ENCODE data around the gene SLC47A2.

Gene SLC47A2

DNA sequence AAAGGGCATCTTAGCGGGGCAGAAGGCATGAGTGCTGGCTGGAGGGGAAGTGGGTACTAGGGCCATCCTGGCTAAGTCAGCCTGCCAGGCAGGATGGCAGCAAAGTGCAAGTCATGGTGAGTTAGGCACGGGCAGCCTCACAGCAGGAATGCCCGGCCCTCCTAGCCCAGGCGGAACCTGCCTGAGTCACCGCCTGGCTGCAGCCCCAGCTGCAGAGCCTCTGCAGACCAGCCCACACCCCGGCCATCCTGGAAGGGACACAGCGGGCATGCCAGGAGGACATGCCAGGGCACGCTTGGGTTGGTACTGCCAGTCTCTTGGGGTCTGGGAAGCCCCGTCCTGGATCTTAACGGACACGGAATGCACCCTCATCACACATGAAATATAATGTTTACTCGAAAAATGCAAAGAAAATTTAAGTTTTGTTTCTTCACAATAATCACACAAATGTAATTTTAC, 36.7 kb upstream of the SLC47A2 start:
- no peak overlapping the region for H3K4me3 ChIP-seq (ENCODE audit: control insufficient read depth, low read depth, low read length)
- peak; percentile 66 for DNase-seq (ENCODE audit: low read depth)
- TF ChIP-seq, protein P1, sequence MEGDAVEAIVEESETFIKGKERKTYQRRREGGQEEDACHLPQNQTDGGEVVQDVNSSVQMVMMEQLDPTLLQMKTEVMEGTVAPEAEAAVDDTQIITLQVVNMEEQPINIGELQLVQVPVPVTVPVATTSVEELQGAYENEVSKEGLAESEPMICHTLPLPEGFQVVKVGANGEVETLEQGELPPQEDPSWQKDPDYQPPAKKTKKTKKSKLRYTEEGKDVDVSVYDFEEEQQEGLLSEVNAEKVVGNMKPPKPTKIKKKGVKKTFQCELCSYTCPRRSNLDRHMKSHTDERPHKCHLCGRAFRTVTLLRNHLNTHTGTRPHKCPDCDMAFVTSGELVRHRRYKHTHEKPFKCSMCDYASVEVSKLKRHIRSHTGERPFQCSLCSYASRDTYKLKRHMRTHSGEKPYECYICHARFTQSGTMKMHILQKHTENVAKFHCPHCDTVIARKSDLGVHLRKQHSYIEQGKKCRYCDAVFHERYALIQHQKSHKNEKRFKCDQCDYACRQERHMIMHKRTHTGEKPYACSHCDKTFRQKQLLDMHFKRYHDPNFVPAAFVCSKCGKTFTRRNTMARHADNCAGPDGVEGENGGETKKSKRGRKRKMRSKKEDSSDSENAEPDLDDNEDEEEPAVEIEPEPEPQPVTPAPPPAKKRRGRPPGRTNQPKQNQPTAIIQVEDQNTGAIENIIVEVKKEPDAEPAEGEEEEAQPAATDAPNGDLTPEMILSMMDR (conservative IDR thresholded peaks at IDR 0.05; ENCODE audit: control insufficient read depth, insufficient read depth, low read depth, low read length): no peak

DNA sequence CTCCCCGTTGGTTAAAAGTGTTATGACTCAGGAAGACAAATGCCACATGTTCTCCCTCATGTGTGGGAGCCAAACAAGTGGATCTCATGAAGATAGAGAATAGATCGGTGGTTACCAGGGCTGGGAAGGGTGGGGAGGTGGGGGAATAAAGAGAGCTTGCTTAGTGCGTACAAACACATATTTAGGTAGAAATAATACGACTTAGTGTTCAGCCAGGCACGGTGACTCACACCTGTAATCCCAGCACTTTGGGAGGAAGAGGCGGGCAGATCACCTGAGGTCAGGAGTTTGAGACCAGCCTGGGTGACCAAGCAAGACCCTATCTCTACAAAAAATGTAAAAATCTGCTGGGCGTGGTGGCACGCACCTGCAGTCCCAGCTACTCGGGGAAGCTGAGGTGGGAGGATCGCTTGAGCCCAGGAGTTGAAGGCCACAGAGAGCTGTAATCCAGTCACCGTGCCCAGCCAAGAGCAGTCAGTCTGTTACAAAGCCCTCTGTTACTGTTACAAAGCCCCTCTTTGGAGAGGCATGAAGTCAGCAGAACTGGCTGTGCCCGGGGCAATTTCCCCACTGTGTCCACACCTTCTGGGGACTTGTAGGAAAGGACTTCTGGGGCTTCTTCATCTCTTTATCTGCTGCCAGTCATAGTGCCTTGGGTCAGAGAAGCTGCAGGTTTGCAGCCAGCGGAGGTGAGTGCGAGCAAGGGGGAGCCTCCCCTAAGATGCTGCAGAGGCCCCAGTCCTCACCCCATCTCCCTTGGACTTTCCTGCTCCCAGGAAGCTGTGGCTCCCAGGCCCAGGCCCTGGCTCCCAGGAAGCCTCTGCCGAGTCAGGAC, 36.0 kb upstream of the SLC47A2 start:
- TF ChIP-seq, protein P1 (conservative IDR thresholded peaks at IDR 0.05; ENCODE audit: control insufficient read depth, insufficient read depth, low read depth, low read length): no peak
- no peak for DNase-seq (ENCODE audit: low read depth)
- H3K4me3 ChIP-seq (ENCODE audit: control insufficient read depth, low read depth, low read length): no peak overlapping the region

GRCh38 chr17:19750835-19751234, 34.5 kb upstream of the SLC47A2 start:
- TF ChIP-seq, protein P1 (conservative IDR thresholded peaks at IDR 0.05; ENCODE audit: control insufficient read depth, insufficient read depth, low read depth, low read length): no peak
- no peak for DNase-seq (ENCODE audit: low read depth)

GRCh38 chr17:19750020-19750572, 33.7 kb upstream of the SLC47A2 start:
- DNase-seq (ENCODE audit: low read depth): no peak
- TF ChIP-seq, protein P1 (conservative IDR thresholded peaks at IDR 0.05; ENCODE audit: control insufficient read depth, insufficient read depth, low read depth, low read length): no peak
- no peak overlapping the region for H3K4me3 ChIP-seq (ENCODE audit: control insufficient read depth, low read depth, low read length)

More at GRCh38 chr17:19750835-19751234, 34.5 kb upstream of the SLC47A2 start:
- no peak overlapping the region for H3K4me3 ChIP-seq (ENCODE audit: control insufficient read depth, low read depth, low read length)

- DNase-seq (ENCODE audit: low read depth): no peak
- TF ChIP-seq, protein P1 (conservative IDR thresholded peaks at IDR 0.05; ENCODE audit: control insufficient read depth, insufficient read depth, low read depth, low read length): no peak
- H3K4me3 ChIP-seq (ENCODE audit: control insufficient read depth, low read depth, low read length): no peak overlapping the region
Measured at GRCh38 chr17:19748807-19749193, 32.4 kb upstream of the SLC47A2 start.

DNA sequence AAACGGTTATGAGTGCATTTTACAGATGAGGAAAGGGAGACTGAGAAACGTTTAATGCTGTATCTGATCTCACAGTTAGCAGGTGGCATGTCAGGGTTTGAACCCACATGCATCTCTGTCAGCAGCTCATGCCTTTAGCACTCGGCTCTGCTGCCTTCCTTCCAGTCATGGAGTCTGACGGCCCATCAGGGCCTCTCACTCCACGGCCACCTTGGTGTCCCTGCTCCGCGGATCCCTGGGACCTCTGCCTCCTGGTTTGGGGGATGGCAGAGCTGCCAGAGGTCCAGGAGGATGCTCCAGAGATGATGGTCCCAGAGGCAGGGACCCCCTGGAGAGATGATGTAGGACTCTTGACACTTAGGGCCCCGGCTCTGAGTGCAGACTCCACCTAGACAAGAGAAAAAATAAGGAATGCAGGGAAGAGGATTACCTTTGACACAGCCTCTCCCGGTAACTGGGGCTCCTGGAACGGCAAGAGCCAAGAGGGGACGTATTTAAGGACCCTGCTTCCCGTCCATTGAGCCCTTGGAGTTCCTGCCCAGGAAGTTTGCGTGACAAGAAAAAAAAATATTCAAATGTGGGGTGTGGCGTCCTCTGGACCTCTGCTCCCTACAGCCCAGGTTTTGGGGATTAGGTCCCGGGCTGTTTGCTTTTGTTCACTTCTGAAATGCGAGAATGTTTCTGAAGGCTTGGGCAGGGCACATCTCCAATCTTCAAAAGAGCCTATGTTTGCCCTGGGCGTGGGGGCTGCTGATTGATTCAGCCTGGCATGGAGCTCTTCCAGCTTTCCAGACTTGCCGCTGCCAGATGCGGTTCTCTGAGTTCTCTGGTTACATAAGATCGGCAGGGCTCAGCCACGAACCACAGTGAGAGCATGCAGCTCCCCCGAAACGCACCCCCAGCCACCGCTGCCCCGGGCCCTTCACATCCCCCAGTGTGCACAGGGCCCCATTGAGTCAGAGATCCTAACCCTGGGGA, 31.7 kb upstream of the SLC47A2 start, which contains the start of gene ALDH3A1:
ALDH3A1 (minus strand) TSS at position 470 of the 978 bp plus-strand sequence. CDS start 3,169 bp downstream, outside the sequence.
- TF ChIP-seq, protein P1 (conservative IDR thresholded peaks at IDR 0.05; ENCODE audit: control insufficient read depth, insufficient read depth, low read depth, low read length): no peak
- DNase-seq (ENCODE audit: low read depth): no peak
- H3K4me3 ChIP-seq (ENCODE audit: control insufficient read depth, low read depth, low read length): no peak within 1 kb of the TSS

Measured in fibroblast of mammary gland (primary cell).